Right atrium auricular region (tissue), 2 donors: ENCODE data around the gene FETUB. TPM values are rescaled to one million over a fixed set of nuclear protein-coding genes. Genes with fewer than 3 reads are reported as not detected.

Source experiments
- DNase-seq: peaks from one replicate; pipeline ENCODE4 v3.0.0-alpha.2; 2019; ENCODE audit warnings: low spot score
- H3K27ac ChIP-seq, 2 donors: fragments of 200-600 bp; sonication (generic); 1 replicate in 1 of 2; 2 replicates in 1 of 2; pipeline ENCODE4 v1.5.1; 2016 to 2019
- H3K27me3 ChIP-seq, 2 donors: fragments of 200-600 bp; sonication (generic); one replicate each; pipeline versions ENCODE4 v1.5.1 to v1.6.0; 2017 to 2019
- H3K36me3 ChIP-seq: fragments of 200-600 bp; sonication (generic); one replicate; pipeline ENCODE4 v1.5.1; 2016
- H3K4me1 ChIP-seq, 2 donors: fragments of 200-600 bp; sonication (generic); one replicate each; pipeline versions ENCODE4 v1.5.1 to v1.6.0; 2017 to 2019
- H3K4me3 ChIP-seq, 2 donors: fragments of 200-600 bp; sonication (generic); 1 replicate in 1 of 2; 2 replicates in 1 of 2; pipeline ENCODE4 v1.5.1; 2017 to 2019; ENCODE audit warnings: mild to moderate bottlenecking in 1 of 2, moderate library complexity in 1 of 2
- H3K9me3 ChIP-seq, 2 donors: fragments of 200-600 bp; sonication (generic); one replicate each; pipeline ENCODE4 v1.5.1; 2019
- CTCF ChIP-seq, 2 donors: fragments of 200-600 bp; sonication (generic); IDR thresholded peaks; one replicate each; pipeline ENCODE4 v1.5.1; 2019; ENCODE audit warnings: antibody characterized with exemption in 2 of 2
- total RNA-seq, 2 donors: library from RNA; depleted of rRNA; stranded (reverse); fragments of >200 nt; gene quantifications; one replicate each; pipeline ENCODE4 v1.1.0, GENCODE V29; 2016

FETUB gene, protein sequence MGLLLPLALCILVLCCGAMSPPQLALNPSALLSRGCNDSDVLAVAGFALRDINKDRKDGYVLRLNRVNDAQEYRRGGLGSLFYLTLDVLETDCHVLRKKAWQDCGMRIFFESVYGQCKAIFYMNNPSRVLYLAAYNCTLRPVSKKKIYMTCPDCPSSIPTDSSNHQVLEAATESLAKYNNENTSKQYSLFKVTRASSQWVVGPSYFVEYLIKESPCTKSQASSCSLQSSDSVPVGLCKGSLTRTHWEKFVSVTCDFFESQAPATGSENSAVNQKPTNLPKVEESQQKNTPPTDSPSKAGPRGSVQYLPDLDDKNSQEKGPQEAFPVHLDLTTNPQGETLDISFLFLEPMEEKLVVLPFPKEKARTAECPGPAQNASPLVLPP
- total RNA-seq: not detected

DNA sequence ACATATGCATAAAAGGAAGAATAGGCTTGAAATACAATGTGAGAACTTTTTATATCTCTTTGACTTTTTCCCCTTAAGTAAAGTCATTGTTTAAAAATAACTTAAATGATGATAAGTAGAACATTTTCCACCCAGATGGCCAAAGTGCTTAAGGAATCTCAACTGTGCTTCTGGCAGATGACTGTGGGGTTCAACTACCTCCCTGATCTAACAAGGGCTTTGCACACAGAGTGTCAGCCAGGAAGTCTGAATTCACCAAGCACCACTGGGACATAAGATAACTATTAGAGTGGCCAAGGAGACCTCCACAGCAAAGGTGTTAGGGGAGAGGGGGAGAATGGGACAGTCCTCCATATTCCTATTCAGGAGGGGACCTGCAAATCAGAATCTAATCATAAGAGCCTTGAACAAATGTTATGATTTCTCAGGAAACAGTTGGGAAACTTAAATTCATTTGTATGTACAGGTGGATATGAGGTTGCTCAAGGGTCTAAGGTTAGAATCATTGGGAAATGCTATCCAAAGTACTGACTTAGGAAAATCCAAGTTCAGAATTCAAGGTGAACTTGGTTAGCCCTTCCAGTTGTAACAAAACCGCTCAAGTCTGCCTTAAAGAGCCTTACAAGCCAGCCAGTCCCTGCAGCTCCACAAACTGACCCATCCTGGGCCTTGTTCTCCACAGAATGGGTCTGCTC is at the start of gene FETUB:
Gene FETUB (plus strand): TSS at position 622 of the 695 bp plus-strand sequence. CDS start 62 bp downstream, at position 684.
- no peak within 1 kb of the TSS for H3K27ac ChIP-seq

DNA sequence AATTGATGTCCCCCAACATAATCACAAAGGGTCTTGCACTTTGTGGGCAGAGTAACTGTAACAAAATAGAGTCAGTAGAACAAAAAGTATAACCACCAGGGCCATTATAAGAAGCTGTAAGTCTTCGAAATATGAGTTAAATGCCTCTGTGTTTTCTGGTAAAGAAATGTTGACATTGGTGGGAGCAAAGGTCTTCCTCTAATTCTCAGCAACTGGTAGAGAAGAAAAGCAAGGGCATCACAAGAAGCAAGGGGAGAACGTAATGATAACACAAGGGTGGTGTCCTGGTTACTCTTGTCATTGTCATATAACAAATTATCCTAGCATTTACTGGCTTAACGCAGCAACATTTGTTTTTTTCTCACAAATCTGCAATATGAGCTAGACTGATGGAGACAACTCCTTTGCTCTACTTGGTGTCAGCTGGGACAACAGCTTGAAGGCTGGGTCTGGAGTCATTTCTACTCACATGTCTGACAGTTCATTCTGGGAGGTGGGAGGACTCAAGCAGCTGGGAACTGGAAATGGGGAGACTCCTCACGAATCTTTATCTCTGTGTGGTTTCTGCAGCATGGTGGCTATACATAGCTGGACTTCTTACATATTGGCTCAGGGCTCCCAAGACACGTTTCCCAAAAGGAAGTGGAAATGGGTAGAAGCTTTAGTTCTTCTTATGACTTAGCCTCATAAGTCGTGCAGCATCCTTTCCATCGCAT is 49.5 kb upstream of the FETUB start:
- Histone ChIP-seq H3K36me3 (peaks cover 7% of the 10 kb centered on the region), H3K4me1 (no peaks in the 10 kb centered on the region)
- DNase-seq: no peak

More for the DNA sequence above, at the start of gene FETUB:
- peaks cover 0 to 15% of the 10 kb centered on the region in 2 donors for H3K4me1 ChIP-seq
- no peak for TF ChIP-seq CTCF (IDR thresholded peaks at IDR 0.05)
- H3K4me3 ChIP-seq: no peak within 1 kb of the TSS
- DNase-seq: no peak
- H3K27me3 ChIP-seq: no peaks in the 10 kb centered on the region
- no peaks in the 10 kb centered on the region for H3K9me3 ChIP-seq
- no peaks in the 10 kb centered on the region for H3K36me3 ChIP-seq

DNA sequence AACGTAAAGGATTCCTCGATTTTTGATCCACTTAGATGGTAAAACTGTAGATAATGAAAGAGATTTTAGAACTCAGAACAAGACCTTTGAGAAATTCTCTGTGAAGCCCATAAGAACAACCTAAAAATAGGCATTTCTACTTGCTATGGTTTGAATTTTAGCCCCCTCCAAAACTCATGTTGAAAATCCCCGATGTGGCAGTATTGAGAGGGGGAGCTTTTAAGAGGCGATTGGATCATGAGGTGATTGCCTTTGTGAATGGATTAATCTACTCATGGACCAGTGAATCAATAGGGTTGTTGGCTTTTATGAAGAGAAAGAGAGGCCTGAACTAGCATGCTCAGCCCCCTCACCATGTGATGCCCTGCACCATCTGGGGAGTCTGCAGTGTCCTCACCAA is 47.5 kb upstream of the FETUB start:
- H3K36me3 ChIP-seq: no peaks in the 10 kb centered on the region
- TF ChIP-seq CTCF (IDR thresholded peaks at IDR 0.05): no peak
- DNase-seq: no peak
- H3K27me3 ChIP-seq: no peaks in the 10 kb centered on the region
- no peaks in the 10 kb centered on the region for H3K4me1 ChIP-seq
- no peak overlapping the region for H3K27ac ChIP-seq
- H3K9me3 ChIP-seq: no peaks in the 10 kb centered on the region
- H3K4me3 ChIP-seq: no peak overlapping the region

More for the DNA sequence above, 49.5 kb upstream of the FETUB start:
- H3K9me3 ChIP-seq: no peaks in the 10 kb centered on the region
- TF ChIP-seq CTCF (IDR thresholded peaks at IDR 0.05): no peak
- H3K27ac ChIP-seq: no peak overlapping the region
- H3K27me3 ChIP-seq: no peaks in the 10 kb centered on the region
- H3K4me3 ChIP-seq: no peak overlapping the region

GRCh38 chr3:186593862-186594261 is 46.3 kb upstream of the FETUB start:
- Histone ChIP-seq H3K9me3 (no peaks in the 10 kb centered on the region), H3K27ac (peak overlapping the region in 1 of 2 donors; percentile 50), H3K4me3 (no peak overlapping the region), H3K27me3 (no peaks in the 10 kb centered on the region), H3K4me1 (peaks cover 0 to 2% of the 10 kb centered on the region in 2 donors), H3K36me3 (no peaks in the 10 kb centered on the region)
- TF ChIP-seq CTCF (IDR thresholded peaks at IDR 0.05): no peak
- DNase-seq: no peak

GRCh38 chr3:186594591-186595113 is 45.5 kb upstream of the FETUB start:
- Histone ChIP-seq H3K27ac (peak overlapping the region in 1 of 2 donors; percentile 50), H3K36me3 (no peaks in the 10 kb centered on the region), H3K4me3 (no peak overlapping the region), H3K4me1 (peaks cover 0 to 4% of the 10 kb centered on the region in 2 donors), H3K27me3 (no peaks in the 10 kb centered on the region), H3K9me3 (no peaks in the 10 kb centered on the region)
- DNase-seq: no peak
- no peak for TF ChIP-seq CTCF (IDR thresholded peaks at IDR 0.05)
